SU-DHL-6 (cell line): ENCODE data around the gene PPME1.

Experiments used
- EZH2phosphoT487 ChIP-seq: fragments of 200-600 bp; sonication (generic), shearing (Covaris generic); conservative IDR thresholded peaks from 2 replicates; pipeline ENCODE4 v1.6.1; 2018; ENCODE audit warnings: mild to moderate bottlenecking, antibody characterized with exemption, low read length, moderate library complexity, mixed read lengths
- TF ChIP-seq, protein P1 (sequence below): fragments of 200-600 bp; sonication (generic); IDR thresholded peaks from one replicate; pipeline ENCODE4 v1.5.1; 2017; ENCODE audit warnings: antibody characterized with exemption, mild to moderate bottlenecking, low read length, moderate library complexity; ENCODE audit not compliant: insufficient read depth, poor library complexity, severe bottlenecking

GRCh38 chr11:74238243-74238642, 67.2 kb downstream of the PPME1 start:
- TF ChIP-seq, protein P1, sequence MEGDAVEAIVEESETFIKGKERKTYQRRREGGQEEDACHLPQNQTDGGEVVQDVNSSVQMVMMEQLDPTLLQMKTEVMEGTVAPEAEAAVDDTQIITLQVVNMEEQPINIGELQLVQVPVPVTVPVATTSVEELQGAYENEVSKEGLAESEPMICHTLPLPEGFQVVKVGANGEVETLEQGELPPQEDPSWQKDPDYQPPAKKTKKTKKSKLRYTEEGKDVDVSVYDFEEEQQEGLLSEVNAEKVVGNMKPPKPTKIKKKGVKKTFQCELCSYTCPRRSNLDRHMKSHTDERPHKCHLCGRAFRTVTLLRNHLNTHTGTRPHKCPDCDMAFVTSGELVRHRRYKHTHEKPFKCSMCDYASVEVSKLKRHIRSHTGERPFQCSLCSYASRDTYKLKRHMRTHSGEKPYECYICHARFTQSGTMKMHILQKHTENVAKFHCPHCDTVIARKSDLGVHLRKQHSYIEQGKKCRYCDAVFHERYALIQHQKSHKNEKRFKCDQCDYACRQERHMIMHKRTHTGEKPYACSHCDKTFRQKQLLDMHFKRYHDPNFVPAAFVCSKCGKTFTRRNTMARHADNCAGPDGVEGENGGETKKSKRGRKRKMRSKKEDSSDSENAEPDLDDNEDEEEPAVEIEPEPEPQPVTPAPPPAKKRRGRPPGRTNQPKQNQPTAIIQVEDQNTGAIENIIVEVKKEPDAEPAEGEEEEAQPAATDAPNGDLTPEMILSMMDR = no peak
- no peak for TF ChIP-seq EZH2phosphoT487
